CD14-positive monocyte (primary cell): ENCODE data around the gene HDAC4. TPM values are rescaled to one million over a fixed set of nuclear protein-coding genes. Genes with fewer than 3 reads are reported as not detected.

Experiments
- DNase-seq, 3 donors: peaks; one replicate each; pipeline ENCODE4 v3.0.0-alpha.2; 2011 to 2022
- H2AFZ ChIP-seq: 2 replicates; pipeline ENCODE4 v1.6.0; 2012; ENCODE audit warnings: mild to moderate bottlenecking, low read depth, low read length, inconsistent platforms; ENCODE audit not compliant: insufficient read depth, poor library complexity, severe bottlenecking
- H3K27ac ChIP-seq, 2 donors: 1 replicate in 1 of 2; 2 replicates in 1 of 2; pipeline ENCODE4 v1.5.1; 2012 to 2013; ENCODE audit warnings: low read length in 2 of 2, control low read depth in 1 of 2, inconsistent platforms in 1 of 2, low read depth in 1 of 2, mild to moderate bottlenecking in 1 of 2
- H3K27me3 ChIP-seq, 2 donors: one replicate each; pipeline versions ENCODE4 v1.6.0 to v1.6.1; 2011 to 2013; ENCODE audit warnings: low read length in 2 of 2; ENCODE audit not compliant: control insufficient read depth in 2 of 2, insufficient read depth in 2 of 2
- H3K36me3 ChIP-seq, 2 donors: replicated peaks in 1 of 2; 1 replicate in 1 of 2; 2 replicates in 1 of 2; pipeline versions ENCODE4 v1.5.1 to v1.6.1; 2012 to 2013; ENCODE audit warnings: low read length in 2 of 2, control low read depth in 1 of 2, inconsistent platforms in 1 of 2, mild to moderate bottlenecking in 1 of 2; ENCODE audit not compliant: insufficient read depth in 2 of 2, control insufficient read depth in 1 of 2
- H3K4me1 ChIP-seq, 2 donors: 1 replicate in 1 of 2; 2 replicates in 1 of 2; pipeline versions ENCODE4 v1.5.1 to v1.6.1; 2012 to 2013; ENCODE audit warnings: low read length in 2 of 2, control low read depth in 1 of 2, inconsistent platforms in 1 of 2, mild to moderate bottlenecking in 1 of 2, moderate library complexity in 1 of 2; ENCODE audit not compliant: insufficient read depth in 2 of 2, control insufficient read depth in 1 of 2
- H3K4me2 ChIP-seq: replicated peaks from 2 replicates; pipeline ENCODE3; 2012; ENCODE audit warnings: low read length, moderate library complexity, mild to moderate bottlenecking; ENCODE audit not compliant: poor library complexity, severe bottlenecking; ENCODE audit errors: extremely low read depth
- H3K4me3 ChIP-seq, 3 experiments: fragments of 200-600 bp in 1 of 3; sonication (generic) in 1 of 3; replicated peaks in 1 of 3; 1 replicate in 2 of 3; 2 replicates in 1 of 3; pipeline ENCODE4 v1.5.1; 2011 to 2013; ENCODE audit warnings: low read length in 3 of 3, mild to moderate bottlenecking in 3 of 3, control low read depth in 2 of 3, low read depth in 2 of 3, inconsistent platforms in 1 of 3, moderate library complexity in 1 of 3
- H3K79me2 ChIP-seq: 2 replicates; pipeline ENCODE4 v1.6.0; 2012; ENCODE audit warnings: mild to moderate bottlenecking, control low read depth, inconsistent platforms, low read length, moderate library complexity; ENCODE audit not compliant: insufficient read depth
- H3K9ac ChIP-seq: 2 replicates; pipeline ENCODE4 v1.6.0; 2017; ENCODE audit warnings: low read length, mild to moderate bottlenecking; ENCODE audit not compliant: insufficient read depth, poor library complexity, severe bottlenecking
- H3K9me3 ChIP-seq, 2 donors: replicated peaks in 1 of 2; 1 replicate in 1 of 2; 2 replicates in 1 of 2; pipeline versions ENCODE4 v1.5.1 to v1.6.1; 2012 to 2013; ENCODE audit warnings: low read length in 2 of 2, control low read depth in 1 of 2; ENCODE audit not compliant: control insufficient read depth in 1 of 2, insufficient read depth in 1 of 2
- H4K20me1 ChIP-seq: 2 replicates; pipeline ENCODE4 v1.6.0; 2012; ENCODE audit warnings: mild to moderate bottlenecking, low read length, control low read depth, moderate library complexity; ENCODE audit not compliant: insufficient read depth
- H3K27ac Mint-ChIP-seq, 7 donors: one replicate each; pipeline ENCODE4 v1.8.0; 2020; ENCODE audit warnings: mild to moderate bottlenecking in 7 of 7, mixed read lengths in 7 of 7, moderate library complexity in 6 of 7, inconsistent platforms in 2 of 7
- H3K27me3 Mint-ChIP-seq, 3 donors: one replicate each; pipeline ENCODE4 v1.8.0; 2021 to 2022; ENCODE audit warnings: low read depth in 3 of 3, mild to moderate bottlenecking in 3 of 3, mixed read lengths in 3 of 3, moderate library complexity in 3 of 3, inconsistent platforms in 1 of 3
- H3K36me3 Mint-ChIP-seq, 2 donors: one replicate each; pipeline ENCODE4 v1.8.0; 2020; ENCODE audit warnings: mixed read lengths in 2 of 2, inconsistent platforms in 1 of 2, mild to moderate bottlenecking in 1 of 2
- H3K4me1 Mint-ChIP-seq: one replicate; pipeline ENCODE4 v1.8.0; 2020; ENCODE audit warnings: mild to moderate bottlenecking, mixed read lengths
- H3K4me3 Mint-ChIP-seq, 2 donors: one replicate each; pipeline ENCODE4 v1.8.0; 2020; ENCODE audit warnings: mild to moderate bottlenecking in 2 of 2, mixed read lengths in 2 of 2, moderate library complexity in 1 of 2
- H3K9me3 Mint-ChIP-seq, 7 donors: one replicate each; pipeline ENCODE4 v1.8.0; 2020 to 2022; ENCODE audit warnings: mixed read lengths in 7 of 7, mild to moderate bottlenecking in 6 of 7, moderate library complexity in 6 of 7, inconsistent platforms in 2 of 7
- CTCF ChIP-seq: fragments of 200-600 bp; IDR thresholded peaks from one replicate; pipeline ENCODE4 v1.8.0; 2022; ENCODE audit warnings: antibody characterized with exemption, mild to moderate bottlenecking
- WGBS: methylation state at CpG from one replicate; pipeline ENCODE4 v1.1.5; 2013; ENCODE audit warnings: missing lambda C conversion rate; ENCODE audit not compliant: insufficient coverage; 5-methylcytosine and 5-hydroxymethylcytosine counted together
- intact Hi-C, 2 donors: fragments of 100-400 bp; cut with micrococcal nuclease; formaldehyde crosslinking; loops; one replicate each; pipeline versions ENCODE4 v1.15.0 to v1.15.1; 2023
- polyA plus RNA-seq, 3 donors: library from polyadenylated mRNA; depleted of rRNA in 1 of 3; unstranded in 2 of 3; stranded (reverse) in 1 of 3; fragments of 300-500 nt in 2 of 3; fragments of >200 nt in 1 of 3; fragmentation: Illumina TruSeq in 2 of 3; gene quantifications; 1 replicate in 2 of 3; 2 replicates in 1 of 3; pipeline ENCODE4 v1.2.3, GENCODE V29; 2012 to 2021

Gene HDAC4
- polyA plus RNA-seq, 3 donors, result 3.3 to 23.0 (median 4.5) TPM

- H3K27me3 Mint-ChIP-seq, result no peaks in the 10 kb centered on the region
- H3K27ac Mint-ChIP-seq, result peak overlapping the region in 4 of 7 donors; percentile 80 to 95 (median 92)
- Histone ChIP-seq H3K4me1 (peaks cover 97 to 98% of the 10 kb centered on the region in 2 donors), H4K20me1 (no peaks in the 10 kb centered on the region), H3K36me3 (no peaks in the 10 kb centered on the region), H3K9me3 (no peaks in the 10 kb centered on the region), H2AFZ (no peak overlapping the region), H3K79me2 (peaks cover 96% of the 10 kb centered on the region), H3K27me3 (no peaks in the 10 kb centered on the region), H3K4me2 (no peak overlapping the region), H3K9ac (no peak overlapping the region), H3K4me3 (no peak overlapping the region), H3K27ac (peak overlapping the region; percentile 76 to 95)
- intact Hi-C loops, result no loop called here
- peaks cover 94% of the 10 kb centered on the region for H3K4me1 Mint-ChIP-seq
- H3K9me3 Mint-ChIP-seq, result peaks cover 0 to 3% (median 1%) of the 10 kb centered on the region in 7 donors
- H3K36me3 Mint-ChIP-seq, result peaks cover 18 to 43% of the 10 kb centered on the region in 2 donors
- H3K4me3 Mint-ChIP-seq, result no peak overlapping the region
- no peak for TF ChIP-seq CTCF
- DNase-seq, result no peak
- 90% methylated on average over 19 of the region's 22 CpGs for WGBS
Observed at GRCh38 chr2:239261796-239262483, 138.9 kb downstream of the HDAC4 start.

- H3K4me1 ChIP-seq, result peaks cover 97 to 98% of the 10 kb centered on the region in 2 donors
- H3K27me3 Mint-ChIP-seq, result no peaks in the 10 kb centered on the region
- intact Hi-C loops, result no loop called here
- no peaks in the 10 kb centered on the region for H3K27me3 ChIP-seq
- H3K27ac ChIP-seq, result peak overlapping the region; percentile 76 to 95
- H3K4me1 Mint-ChIP-seq, result peaks cover 92% of the 10 kb centered on the region
- H3K9me3 ChIP-seq, result no peaks in the 10 kb centered on the region
- H3K36me3 Mint-ChIP-seq, result peaks cover 21 to 44% of the 10 kb centered on the region in 2 donors
- H3K4me2 ChIP-seq, result no peak overlapping the region
- no peak for DNase-seq
- peak overlapping the region; percentile 30 for H3K9ac ChIP-seq
- H4K20me1 ChIP-seq, result no peaks in the 10 kb centered on the region
- peak overlapping the region; percentile 60 to 96 (median 94) for H3K27ac Mint-ChIP-seq
- no peak for TF ChIP-seq CTCF
- no peak overlapping the region for H3K4me3 Mint-ChIP-seq
- 75% methylated on average over 7 of the region's 8 CpGs for WGBS
- peaks cover 0 to under 1% of the 10 kb centered on the region in 2 donors for H3K36me3 ChIP-seq
- no peak overlapping the region for H3K4me3 ChIP-seq
- peaks cover 96% of the 10 kb centered on the region for H3K79me2 ChIP-seq
- peaks cover 0 to 3% (median 0%) of the 10 kb centered on the region in 7 donors for H3K9me3 Mint-ChIP-seq
- H2AFZ ChIP-seq, result no peak overlapping the region
Observed at GRCh38 chr2:239261356-239261755, 139.5 kb downstream of the HDAC4 start.
